NCI-H128 (cell line): ENCODE measurements around the gene TDRD5.

Source experiments
- DNase-seq: peaks from one replicate; lab custom pipeline; 2025; ENCODE audit not compliant: unreplicated experiment; lab: John Stamatoyannopoulos, UW

The TDRD5 gene

GRCh38 chr1:179591592-179592580 is at the start of gene TDRD5:
Gene TDRD5, plus strand, starts transcription at chr1:179591832. Its CDS starts 784 bp downstream, at chr1:179592616.
- DNase-seq, result no peak

- DNase-seq, result no peak
These were observed 46.3 kb upstream of the TDRD5 start for GRCh38 chr1:179545321-179545720.

GRCh38 chr1:179547021-179547535 is 44.6 kb upstream of the TDRD5 start:
- no peak for DNase-seq

GRCh38 chr1:179548666-179549367 is 42.8 kb upstream of the TDRD5 start:
- no peak for DNase-seq

- no peak for DNase-seq
These were observed 42.3 kb upstream of the TDRD5 start for GRCh38 chr1:179549368-179549700.

- no peak for DNase-seq
These were observed 40.6 kb upstream of the TDRD5 start for GRCh38 chr1:179550746-179551682.

GRCh38 chr1:179554427-179554826 is 37.2 kb upstream of the TDRD5 start:
- no peak for DNase-seq

GRCh38 chr1:179558078-179558477 is 33.6 kb upstream of the TDRD5 start:
- no peak for DNase-seq

GRCh38 chr1:179575497-179576314 is 15.9 kb upstream of the TDRD5 start, which contains the start of gene NPHS2:
Gene NPHS2, minus strand, starts transcription at chr1:179575948. Its CDS starts 84 bp downstream, at chr1:179575864.
- DNase-seq, result no peak

GRCh38 chr1:179576509-179576908 is 15.1 kb upstream of the TDRD5 start:
- DNase-seq, result no peak

- no peak for DNase-seq
These were observed 7.8 kb upstream of the TDRD5 start for GRCh38 chr1:179583771-179584320.

- DNase-seq, result no peak
These were observed 5.4 kb upstream of the TDRD5 start for GRCh38 chr1:179586107-179586823.

GRCh38 chr1:179587336-179587735 is 4.3 kb upstream of the TDRD5 start:
- no peak for DNase-seq

GRCh38 chr1:179588425-179589024 is 3.1 kb upstream of the TDRD5 start:
- no peak for DNase-seq

- no peak for DNase-seq
These were observed 2.1 kb upstream of the TDRD5 start for GRCh38 chr1:179589509-179589908.

GRCh38 chr1:179590671-179591070 is 961 bp upstream of the TDRD5 start:
- no peak for DNase-seq

GRCh38 chr1:179591253-179591591 is 410 bp upstream of the TDRD5 start:
- DNase-seq, result no peak

GRCh38 chr1:179598631-179599030 is 7.0 kb downstream of the TDRD5 start:
- DNase-seq, result no peak
